Lower leg skin (tissue), 3 donors: ENCODE results near the gene DNAJB7.

Source experiments
- CTCF ChIP-seq, 3 donors: fragments of 450-650 bp; IDR thresholded peaks; one replicate each; pipeline ENCODE4 v1.5.1; 2016; ENCODE audit warnings: antibody characterized with exemption in 3 of 3, mild to moderate bottlenecking in 3 of 3, moderate library complexity in 2 of 3
- POLR2A ChIP-seq, 2 donors: fragments of 450-650 bp; IDR thresholded peaks; one replicate each; pipeline ENCODE4 v1.6.1; 2016 to 2017; ENCODE audit warnings: antibody characterized with exemption in 2 of 2, mild to moderate bottlenecking in 1 of 2, moderate library complexity in 1 of 2

- TF ChIP-seq CTCF (IDR thresholded peaks at IDR 0.05) (no peak), POLR2A (IDR thresholded peaks at IDR 0.05) (no peak)
These were observed 12.1 kb upstream of the DNAJB7 start for GRCh38 chr22:40874016-40874415.
